Spinal cord (tissue), 10 donors: Measurements from ENCODE around the gene TNC. TPM values are rescaled to one million over a fixed set of nuclear protein-coding genes. Genes with fewer than 3 reads are reported as not detected.

Experiments
- DNase-seq, 6 donors: peaks; one replicate each; pipeline versions ENCODE4 v3.0.0 to v3.0.0-alpha.2; 2013 to 2015; ENCODE audit warnings: low spot score in 6 of 6, low read depth in 4 of 6
- H3K27ac ChIP-seq: one replicate; pipeline ENCODE4 v1.5.1; 2013; ENCODE audit warnings: low read depth, low read length, control low read depth
- H3K27me3 ChIP-seq: one replicate; pipeline ENCODE4 v1.6.1; 2013; ENCODE audit warnings: low read length; ENCODE audit not compliant: control insufficient read depth, insufficient read depth
- H3K36me3 ChIP-seq: one replicate; pipeline ENCODE4 v1.6.1; 2013; ENCODE audit warnings: low read length; ENCODE audit not compliant: control insufficient read depth, insufficient read depth
- H3K4me1 ChIP-seq: one replicate; pipeline ENCODE4 v1.6.1; 2013; ENCODE audit warnings: low read length; ENCODE audit not compliant: control insufficient read depth, insufficient read depth
- H3K4me3 ChIP-seq: one replicate; pipeline ENCODE4 v1.5.1; 2013; ENCODE audit warnings: low read depth, low read length, control low read depth
- H3K9me3 ChIP-seq: one replicate; pipeline ENCODE4 v1.6.1; 2013; ENCODE audit warnings: low read length; ENCODE audit not compliant: control insufficient read depth, insufficient read depth
- WGBS: methylation state at CpG from one replicate; pipeline ENCODE4 v1.1.5; 2013; ENCODE audit warnings: missing lambda C conversion rate; ENCODE audit not compliant: insufficient coverage; 5-methylcytosine and 5-hydroxymethylcytosine counted together
- polyA plus RNA-seq, 2 donors: library from polyadenylated mRNA; unstranded; fragments of 120-200 nt; gene quantifications; one replicate each; pipeline ENCODE4 v1.2.1, GENCODE V29; 2013; ENCODE audit not compliant: insufficient read length in 2 of 2
- total RNA-seq, 2 donors: library from RNA; depleted of rRNA in 1 of 2; stranded (reverse); fragments of 120-200 nt in 1 of 2; fragments of >200 nt in 1 of 2; gene quantifications; one replicate each; pipeline versions ENCODE4 v1.2.3 to v1.2.4, GENCODE V29; 2013 to 2014
- donor health status: healthy.

TNC gene
- total and polyA plus RNA-seq, 4 donors = 83.8 to 213 (median 122) TPM

DNA sequence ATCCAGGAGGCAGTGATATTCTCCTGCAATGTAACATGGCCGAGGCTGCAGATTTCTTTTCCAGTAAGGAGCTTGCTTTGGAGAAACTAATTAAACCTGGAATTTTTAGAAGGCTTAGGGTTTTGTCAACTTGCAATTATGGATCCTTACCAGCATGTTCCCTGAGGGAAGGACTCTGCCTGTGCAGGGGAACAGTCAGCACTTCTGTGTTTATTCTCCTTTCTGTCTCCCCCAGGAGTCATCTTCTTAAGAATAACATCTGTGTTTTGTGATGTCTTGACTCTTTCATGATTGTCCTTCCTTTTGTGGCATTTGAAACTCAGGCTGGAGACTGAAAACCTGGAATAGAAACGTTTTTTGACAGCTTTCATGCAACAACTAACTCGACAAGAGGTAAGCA is 107.1 kb downstream of the TNC start:
- 89% methylated on average over 1 of the region's 3 CpGs for WGBS
- Histone ChIP-seq H3K4me3 (no peak overlapping the region), H3K36me3 (no peaks in the 10 kb centered on the region), H3K9me3 (no peaks in the 10 kb centered on the region), H3K27me3 (no peaks in the 10 kb centered on the region), H3K27ac (no peak overlapping the region), H3K4me1 (peaks cover 7% of the 10 kb centered on the region)
- DNase-seq = peak in 1 of 6 donors; percentile 42

DNA sequence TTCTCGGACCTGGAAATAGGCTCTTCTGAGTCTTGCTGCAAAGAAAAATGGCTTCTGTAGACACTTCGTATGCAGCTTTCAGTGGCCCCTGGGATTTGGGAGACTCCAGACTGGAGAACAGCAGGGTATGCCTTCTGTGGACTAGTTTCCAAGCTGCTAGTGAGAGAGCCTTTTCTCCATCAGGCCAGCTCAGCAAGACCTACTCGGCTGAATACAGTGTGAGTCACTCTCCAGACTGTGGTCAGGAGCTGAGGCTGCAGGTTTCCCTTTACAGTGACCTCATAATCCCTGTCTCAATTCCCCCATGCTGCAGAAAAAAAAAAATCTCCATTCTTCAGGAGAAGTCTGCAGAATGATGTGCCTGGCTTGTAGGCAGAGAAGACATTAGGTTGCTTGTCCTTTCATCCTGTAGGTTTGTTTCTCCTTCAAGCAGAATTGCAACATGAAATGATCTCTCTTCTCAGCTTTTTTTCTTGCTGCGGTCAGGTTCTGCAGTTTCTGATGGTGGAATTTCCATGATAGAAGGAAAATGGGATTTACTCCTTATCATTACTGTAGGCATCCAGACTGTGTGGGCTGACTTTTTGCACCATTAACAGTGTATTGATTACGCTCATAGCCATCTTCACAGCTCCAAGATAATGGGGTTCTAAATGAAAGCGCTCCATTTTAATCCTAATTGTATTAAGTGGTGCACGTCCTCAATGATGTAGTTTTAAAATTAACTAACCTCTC is 109.3 kb downstream of the TNC start:
- no peak overlapping the region for H3K4me3 ChIP-seq
- no peaks in the 10 kb centered on the region for H3K9me3 ChIP-seq
- H3K4me1 ChIP-seq = no peaks in the 10 kb centered on the region
- no peaks in the 10 kb centered on the region for H3K36me3 ChIP-seq
- peak in 1 of 6 donors; percentile 65 for DNase-seq
- WGBS = 86% methylated on average over 3 of the region's 7 CpGs
- no peaks in the 10 kb centered on the region for H3K27me3 ChIP-seq
- H3K27ac ChIP-seq = no peak overlapping the region

DNA sequence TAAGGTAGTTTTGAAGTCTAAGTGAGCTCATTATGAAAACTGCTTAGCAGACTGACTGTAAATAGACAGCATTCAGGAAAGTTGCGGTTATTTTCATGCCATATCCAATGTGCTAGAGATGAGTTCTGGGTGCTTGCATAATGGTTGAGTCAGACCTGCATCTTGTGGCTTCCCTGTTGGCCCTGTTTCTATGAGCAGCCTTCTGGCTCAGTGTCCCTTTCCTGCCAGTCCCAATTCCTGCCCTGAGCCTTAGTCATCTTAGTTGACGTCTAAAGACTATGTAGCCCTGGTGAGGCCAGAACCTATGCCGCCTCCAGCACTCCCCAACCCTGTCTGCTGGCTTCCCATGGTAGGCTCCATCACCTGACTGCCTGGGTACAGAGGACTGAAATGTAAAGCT is 111.3 kb downstream of the TNC start:
- Histone ChIP-seq H3K36me3 (no peaks in the 10 kb centered on the region), H3K27me3 (no peaks in the 10 kb centered on the region), H3K27ac (no peak overlapping the region), H3K4me1 (no peaks in the 10 kb centered on the region), H3K4me3 (no peak overlapping the region), H3K9me3 (no peaks in the 10 kb centered on the region)
- no peak for DNase-seq
- 100% methylated on average over 3 of the region's 3 CpGs for WGBS

DNA sequence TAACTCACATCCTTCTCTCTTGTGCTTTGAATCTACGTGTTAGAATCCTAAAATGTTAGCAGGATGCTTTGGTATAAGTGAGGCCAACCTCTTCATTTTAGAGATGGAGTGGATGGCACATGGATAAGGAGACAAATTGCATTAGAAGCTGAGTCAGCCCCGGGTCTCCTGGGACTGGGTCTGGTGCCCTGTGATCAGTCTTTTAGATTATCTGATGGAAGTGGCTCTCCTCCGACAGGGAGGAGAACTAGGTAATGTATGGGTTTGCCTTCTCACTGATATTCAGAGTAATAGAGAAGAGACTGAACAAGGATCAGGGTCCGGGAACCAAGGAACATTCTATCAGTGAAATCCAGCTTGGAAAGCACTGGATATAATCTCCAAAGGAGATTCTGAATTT is 112.6 kb downstream of the TNC start:
- DNase-seq = no peak
- Histone ChIP-seq H3K9me3 (no peaks in the 10 kb centered on the region), H3K27me3 (no peaks in the 10 kb centered on the region), H3K4me1 (no peaks in the 10 kb centered on the region), H3K36me3 (no peaks in the 10 kb centered on the region), H3K4me3 (no peak overlapping the region), H3K27ac (no peak overlapping the region)
- 94% methylated on average over 3 of the region's 4 CpGs for WGBS

DNA sequence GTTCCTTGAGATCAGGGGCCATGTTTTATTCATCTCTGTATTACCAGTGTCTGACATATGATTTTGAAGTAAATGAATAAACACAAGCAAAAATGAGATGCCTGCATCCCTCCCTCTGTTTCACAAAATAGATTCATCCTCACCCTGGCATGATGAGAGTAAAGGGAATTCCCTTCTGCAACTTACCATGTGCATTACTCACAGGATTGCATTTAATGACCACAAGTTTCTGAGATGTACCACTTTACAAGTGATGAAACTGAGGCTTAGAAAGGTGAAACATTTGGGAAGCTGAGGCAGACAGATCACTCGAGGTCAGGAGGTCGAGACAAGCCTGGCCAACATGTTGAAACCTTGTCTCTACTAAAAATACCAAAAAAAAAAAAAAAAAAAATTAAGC is 113.4 kb downstream of the TNC start:
- Histone ChIP-seq H3K36me3 (no peaks in the 10 kb centered on the region), H3K4me3 (no peak overlapping the region), H3K9me3 (no peaks in the 10 kb centered on the region), H3K4me1 (no peaks in the 10 kb centered on the region), H3K27ac (no peak overlapping the region), H3K27me3 (no peaks in the 10 kb centered on the region)
- DNase-seq = no peak
- no CpG with 5 or more reads among the region's 2 CpGs for WGBS

DNA sequence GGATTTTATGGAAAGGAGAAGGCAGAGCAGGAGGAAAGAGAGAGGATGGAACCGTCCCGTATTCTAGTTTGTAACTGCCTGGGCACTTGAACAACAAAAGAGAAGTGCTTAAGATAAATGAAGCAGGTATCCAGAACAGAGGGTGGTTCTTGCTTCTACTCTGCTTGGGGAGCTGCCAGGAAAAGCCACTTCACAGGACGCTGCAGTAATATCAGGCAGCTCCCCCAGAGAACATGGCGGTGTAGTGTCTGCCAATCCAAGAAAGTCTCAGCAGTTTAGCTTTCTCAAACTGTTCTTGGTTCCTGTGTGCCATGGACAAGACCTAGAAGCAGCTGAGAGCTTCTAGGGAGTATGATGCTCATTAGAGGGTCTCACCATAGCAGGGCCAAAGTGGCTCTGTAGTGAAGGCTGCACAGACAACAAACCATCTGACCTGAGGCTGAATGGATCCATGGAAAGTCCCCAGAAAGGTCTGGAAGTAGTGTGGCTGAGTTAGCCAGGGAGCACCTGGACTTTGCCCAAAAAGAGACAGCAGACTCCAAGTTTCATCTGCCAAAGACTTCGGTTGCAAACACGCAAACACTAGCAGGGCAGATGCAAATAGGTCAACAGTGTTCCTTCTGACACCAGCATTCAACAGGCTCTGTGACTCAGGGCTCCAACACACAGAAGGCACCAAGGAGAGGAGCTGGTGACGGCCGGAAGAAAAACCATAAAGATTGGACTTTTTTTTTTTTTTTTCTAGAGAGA is 115.4 kb downstream of the TNC start:
- no peak overlapping the region for H3K27ac ChIP-seq
- 55% methylated on average over 6 of the region's 8 CpGs for WGBS
- H3K4me3 ChIP-seq = no peak overlapping the region
- DNase-seq = no peak
- H3K9me3 ChIP-seq = no peaks in the 10 kb centered on the region
- H3K36me3 ChIP-seq = no peaks in the 10 kb centered on the region
- H3K4me1 ChIP-seq = no peaks in the 10 kb centered on the region
- H3K27me3 ChIP-seq = no peaks in the 10 kb centered on the region

DNA sequence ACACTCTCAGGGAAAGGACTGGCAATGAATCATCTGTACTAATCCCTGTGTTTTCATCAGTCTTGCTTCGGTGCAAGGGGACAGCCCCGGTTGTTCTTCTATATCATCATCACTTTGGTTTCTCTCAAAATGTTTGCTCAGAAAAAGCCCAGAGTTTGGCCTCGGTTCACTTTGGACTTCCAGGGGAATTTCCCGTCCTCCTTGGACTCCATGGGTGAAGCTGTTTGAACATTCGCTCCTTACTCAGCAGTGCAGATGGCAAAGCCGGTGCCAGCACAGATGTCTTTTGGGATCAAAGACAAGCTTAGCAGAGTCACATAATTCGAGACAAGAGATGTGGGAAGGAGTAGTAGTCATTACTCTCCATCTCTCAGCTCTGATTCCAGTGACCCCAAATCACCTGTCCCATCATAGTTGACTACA is 117.7 kb downstream of the TNC start:
- H3K36me3 ChIP-seq = no peaks in the 10 kb centered on the region
- WGBS = 96% methylated on average over 4 of the region's 7 CpGs
- peak in 1 of 6 donors; percentile 35 for DNase-seq

DNA sequence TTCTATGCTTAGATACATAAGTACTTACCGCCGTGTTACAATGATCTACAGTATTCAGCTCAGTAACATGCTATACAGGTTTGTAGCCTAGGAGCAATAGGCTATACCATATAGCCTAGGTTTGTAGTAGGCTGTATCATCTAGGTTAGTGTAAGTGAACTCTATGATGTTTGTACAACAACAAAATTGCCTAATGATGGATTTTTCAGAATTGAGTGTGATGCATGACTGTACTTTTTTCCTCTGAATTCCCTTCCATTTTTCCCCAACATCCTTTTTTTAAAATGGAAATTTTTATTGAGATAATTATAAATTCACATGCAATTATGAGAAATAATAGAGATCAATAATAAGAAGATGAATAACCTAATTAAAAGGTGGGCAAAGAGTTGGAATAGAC is 119.6 kb downstream of the TNC start:
- Histone ChIP-seq H3K27ac (no peak overlapping the region), H3K9me3 (no peaks in the 10 kb centered on the region), H3K36me3 (no peaks in the 10 kb centered on the region), H3K27me3 (no peaks in the 10 kb centered on the region), H3K4me3 (no peak overlapping the region), H3K4me1 (no peaks in the 10 kb centered on the region)
- no peak for DNase-seq
- no CpG with 5 or more reads among the region's 2 CpGs for WGBS

More for the DNA sequence above, 117.7 kb downstream of the TNC start:
- Histone ChIP-seq H3K4me1 (no peaks in the 10 kb centered on the region), H3K4me3 (no peak overlapping the region), H3K27ac (no peak overlapping the region), H3K27me3 (no peaks in the 10 kb centered on the region), H3K9me3 (no peaks in the 10 kb centered on the region)

DNA sequence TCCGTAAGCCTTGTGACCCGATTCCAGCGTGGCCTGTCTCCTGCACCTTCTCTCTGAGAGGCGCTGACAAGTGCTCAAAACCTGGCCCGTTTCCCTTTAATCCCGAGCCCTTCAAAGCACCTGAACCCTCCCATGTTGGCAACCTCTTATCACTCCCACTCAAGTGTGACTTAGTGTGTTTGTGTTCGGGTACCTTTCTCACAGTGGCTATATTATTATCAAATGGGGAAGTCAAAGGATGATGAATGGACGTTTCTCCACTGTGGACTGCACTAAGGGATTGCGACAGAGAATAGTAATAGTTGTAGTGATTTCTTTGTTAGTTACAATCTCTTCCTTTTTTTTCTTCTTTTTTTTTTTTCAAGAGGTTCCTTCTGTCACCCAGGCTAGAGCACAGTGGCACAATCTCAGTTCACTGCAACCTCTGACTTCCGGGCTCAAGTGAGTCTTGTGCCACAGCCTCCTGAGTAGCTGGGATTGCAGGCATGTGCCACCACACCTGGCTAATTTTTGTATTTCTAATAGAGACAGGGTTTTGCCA is 122.2 kb downstream of the TNC start:
- 85% methylated on average over 4 of the region's 10 CpGs for WGBS
- Histone ChIP-seq H3K4me1 (no peaks in the 10 kb centered on the region), H3K9me3 (no peaks in the 10 kb centered on the region), H3K36me3 (no peaks in the 10 kb centered on the region), H3K27ac (no peak overlapping the region), H3K27me3 (no peaks in the 10 kb centered on the region), H3K4me3 (no peak overlapping the region)
- no peak for DNase-seq

DNA sequence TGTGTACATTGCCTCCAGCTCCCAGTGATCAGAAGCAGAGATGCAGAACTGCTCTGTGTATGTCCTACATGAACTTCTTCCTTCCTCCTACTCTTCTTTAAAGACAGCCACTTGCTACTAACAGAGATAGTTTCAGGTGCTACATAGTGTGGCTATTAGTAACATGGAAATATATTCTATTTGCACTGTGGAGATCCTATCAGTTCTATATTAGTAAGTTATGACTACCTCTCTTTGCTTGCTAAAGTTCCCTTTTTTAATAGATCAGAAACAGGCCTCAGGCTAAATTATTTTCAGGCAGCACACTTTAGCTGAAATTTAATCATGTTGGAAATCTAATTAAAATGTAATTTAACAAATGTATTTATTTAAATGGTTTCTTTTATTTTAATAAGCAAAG is 123.2 kb downstream of the TNC start:
- no peak for DNase-seq
- Histone ChIP-seq H3K9me3 (no peaks in the 10 kb centered on the region), H3K27me3 (no peaks in the 10 kb centered on the region), H3K4me1 (no peaks in the 10 kb centered on the region), H3K4me3 (no peak overlapping the region), H3K36me3 (no peaks in the 10 kb centered on the region), H3K27ac (no peak overlapping the region)
